CD4-positive, CD25-positive, alpha-beta regulatory T cell (primary cell): ENCODE measurements around the gene CNKSR1. TPM values are rescaled to one million over a fixed set of nuclear protein-coding genes. Genes with fewer than 3 reads are reported as not detected.

ENCODE experiments used
- ATAC-seq, 2 donors: fragments of 150-1000 bp; cut with Tn5 transposase; one replicate each; pipeline ENCODE4 v1.10.0; 2021; ENCODE audit warnings: low read depth in 2 of 2, moderate number of reproducible peaks in 2 of 2, moderate library complexity in 1 of 2
- DNase-seq, 3 donors: peaks; one replicate each; pipeline versions ENCODE4 v3.0.0 to v3.0.0-alpha.2; 2012 to 2022; ENCODE audit warnings: mixed read lengths in 1 of 3
- H3K27ac ChIP-seq: one replicate; pipeline ENCODE4 v1.7.0; 2013; ENCODE audit warnings: mild to moderate bottlenecking, low read length; ENCODE audit not compliant: insufficient read depth, poor library complexity, severe bottlenecking
- H3K27me3 ChIP-seq: one replicate; pipeline ENCODE4 v1.7.0; 2013; ENCODE audit warnings: low read length; ENCODE audit not compliant: control insufficient read depth, insufficient read depth
- H3K36me3 ChIP-seq: one replicate; pipeline ENCODE4 v1.7.0; 2013; ENCODE audit warnings: mild to moderate bottlenecking, low read length, moderate library complexity; ENCODE audit not compliant: control insufficient read depth, insufficient read depth
- H3K4me1 ChIP-seq: 2 replicates; pipeline ENCODE4 v1.7.0; 2013; ENCODE audit warnings: mild to moderate bottlenecking, low read length; ENCODE audit not compliant: insufficient read depth, control insufficient read depth, poor library complexity, severe bottlenecking
- H3K4me3 ChIP-seq: one replicate; pipeline ENCODE4 v1.7.0; 2013; ENCODE audit warnings: low read depth, mild to moderate bottlenecking, low read length, moderate library complexity
- H3K9me3 ChIP-seq, 2 experiments: 1 replicate in 1 of 2; 2 replicates in 1 of 2; pipeline ENCODE4 v1.7.0; 2013; ENCODE audit warnings: low read length in 2 of 2, mild to moderate bottlenecking in 1 of 2, moderate library complexity in 1 of 2; ENCODE audit not compliant: control insufficient read depth in 2 of 2
- H3K27ac Mint-ChIP-seq, 3 donors: one replicate each; pipeline ENCODE4 v1.8.0; 2020 to 2022; ENCODE audit warnings: mild to moderate bottlenecking in 3 of 3, mixed read lengths in 3 of 3, moderate library complexity in 2 of 3
- H3K27me3 Mint-ChIP-seq: one replicate; pipeline ENCODE4 v1.8.0; 2022; ENCODE audit warnings: mild to moderate bottlenecking, mixed read lengths
- H3K36me3 Mint-ChIP-seq: one replicate; pipeline ENCODE4 v1.8.0; 2020; ENCODE audit warnings: mixed read lengths
- H3K4me1 Mint-ChIP-seq, 4 donors: one replicate each; pipeline ENCODE4 v1.8.0; 2020 to 2022; ENCODE audit warnings: mixed read lengths in 4 of 4, mild to moderate bottlenecking in 1 of 4
- H3K4me3 Mint-ChIP-seq, 4 donors: one replicate each; pipeline ENCODE4 v1.8.0; 2020 to 2022; ENCODE audit warnings: mild to moderate bottlenecking in 4 of 4, mixed read lengths in 4 of 4, moderate library complexity in 3 of 4
- H3K9me3 Mint-ChIP-seq, 7 donors: one replicate each; pipeline ENCODE4 v1.8.0; 2020 to 2022; ENCODE audit warnings: mixed read lengths in 7 of 7, mild to moderate bottlenecking in 3 of 7, moderate library complexity in 2 of 7
- polyA plus RNA-seq, 4 donors: library from polyadenylated mRNA; unstranded; fragments of 300-500 nt; fragmentation: Illumina TruSeq; gene quantifications; one replicate each; pipeline ENCODE4 v1.2.3, GENCODE V29; 2021
- total RNA-seq: library from RNA; stranded (reverse); gene quantifications from one replicate; pipeline ENCODE4 v1.2.3, GENCODE V29; 2022

CNKSR1 gene
- total and polyA plus RNA-seq, 5 donors from 2014 or later: 0.53 to 7.0 (median 2.3) TPM

DNA sequence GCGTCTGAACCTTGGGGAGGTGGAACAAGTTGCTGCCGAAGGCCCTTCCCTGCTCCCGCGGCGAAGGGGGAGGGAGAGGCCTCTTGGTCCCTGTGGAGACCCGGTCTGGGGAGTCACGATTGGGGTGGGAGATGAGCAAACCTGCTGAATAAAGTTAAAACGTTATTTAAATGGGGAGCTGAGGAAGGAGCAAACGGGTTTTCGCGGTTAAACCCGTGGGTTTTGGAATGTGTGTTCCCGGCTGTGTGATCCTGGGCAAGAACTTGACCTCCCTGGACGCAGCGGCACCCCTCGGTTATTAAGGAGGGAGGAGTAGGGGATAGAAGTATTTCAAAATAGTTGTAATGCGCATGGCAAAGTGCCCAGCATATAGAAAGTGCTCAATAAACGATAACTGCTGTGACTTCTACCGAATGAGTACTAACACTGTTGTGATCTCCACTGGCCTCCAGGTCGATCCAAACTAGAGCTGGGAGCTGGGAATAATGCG, 15.0 kb upstream of the CNKSR1 start:
- H3K4me1 ChIP-seq: peaks cover 26% of the 10 kb centered on the region
- Mint-ChIP-seq H3K27ac (no peak overlapping the region), H3K36me3 (no peaks in the 10 kb centered on the region), H3K4me1 (peaks cover 0 to 23% (median 7%) of the 10 kb centered on the region in 4 donors), H3K27me3 (peaks cover 46% of the 10 kb centered on the region), H3K9me3 (no peaks in the 10 kb centered on the region), H3K4me3 (peak overlapping the region in 3 of 4 donors; percentile 66 to 76 (median 72))
- ATAC-seq (no peak), DNase-seq (no peak)
- H3K4me3 ChIP-seq: no peak overlapping the region
- no peaks in the 10 kb centered on the region for H3K36me3 ChIP-seq
- peaks cover 10% of the 10 kb centered on the region for H3K27me3 ChIP-seq
- H3K27ac ChIP-seq: no peak overlapping the region
- no peaks in the 10 kb centered on the region for H3K9me3 ChIP-seq

DNA sequence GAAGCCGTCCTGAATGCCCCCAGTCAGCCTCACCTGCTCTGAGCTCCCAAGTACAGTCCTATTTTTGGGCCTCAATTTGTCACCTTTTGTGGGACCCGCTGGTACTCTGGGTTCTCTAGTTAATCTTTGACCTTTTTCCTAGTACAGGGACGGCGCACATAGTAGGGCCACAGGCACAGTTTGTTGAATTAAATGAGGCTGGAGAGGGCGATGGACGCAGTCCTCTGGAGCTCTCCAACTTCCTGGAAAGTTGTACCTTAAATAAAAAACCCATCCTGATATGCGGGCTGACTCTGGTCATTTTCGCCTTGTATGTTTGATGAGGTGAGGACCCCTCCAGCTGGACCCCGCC, 13.6 kb upstream of the CNKSR1 start:
- Histone ChIP-seq H3K27me3 (peaks cover 10% of the 10 kb centered on the region), H3K27ac (no peak overlapping the region)

DNA sequence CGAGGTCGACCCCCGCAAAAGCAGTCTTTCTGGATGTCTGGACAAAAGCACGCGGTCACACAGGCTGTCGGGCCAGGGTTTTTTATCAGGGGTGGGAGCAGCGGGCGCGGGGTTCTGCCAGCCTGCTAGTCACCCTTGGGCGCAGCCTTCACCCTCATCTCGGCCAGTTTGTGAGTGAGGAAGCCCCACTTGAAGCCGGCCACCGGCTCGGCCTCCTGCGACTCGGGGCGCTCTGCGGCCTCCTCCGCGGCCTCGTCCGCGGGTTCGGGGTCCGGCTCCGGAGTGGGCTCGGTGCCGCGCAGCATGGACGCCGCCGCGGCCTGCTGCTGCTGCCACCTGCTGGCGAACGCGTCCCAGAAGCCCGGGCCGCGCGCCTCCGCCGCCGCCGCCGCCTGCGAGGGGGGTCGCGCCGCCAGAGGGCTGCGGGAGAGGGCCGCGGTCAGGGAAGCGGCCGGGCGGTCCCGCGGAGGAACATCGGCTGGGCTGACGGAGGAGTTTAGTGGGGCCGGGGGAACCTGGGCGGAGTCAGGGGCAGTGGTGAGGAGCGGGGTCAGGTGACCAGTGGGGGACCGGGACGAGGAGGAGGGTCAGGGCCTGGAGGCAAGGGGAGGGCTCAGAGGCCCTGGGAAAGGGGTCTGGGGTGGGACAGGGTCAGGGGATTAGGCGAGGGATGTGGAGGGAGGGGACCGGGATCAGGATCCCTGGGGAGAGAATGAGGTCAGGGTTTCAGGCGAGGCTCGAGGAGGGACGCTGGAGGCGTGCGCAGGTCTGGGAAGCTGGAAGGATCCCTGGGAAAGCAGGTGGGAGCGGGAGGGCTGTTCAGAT, 13.0 kb upstream of the CNKSR1 start:
- H3K4me3 ChIP-seq: no peak overlapping the region
- H3K4me1 Mint-ChIP-seq: peaks cover 0 to 28% (median 7%) of the 10 kb centered on the region in 4 donors
- H3K4me1 ChIP-seq: peaks cover 26% of the 10 kb centered on the region
- no peaks in the 10 kb centered on the region for H3K9me3 Mint-ChIP-seq
- peak overlapping the region; percentile 58 to 69 (median 60) for H3K4me3 Mint-ChIP-seq
- no peaks in the 10 kb centered on the region for H3K9me3 ChIP-seq
- DNase-seq: peak; percentile 32 to 59 (median 44)
- peaks cover 10% of the 10 kb centered on the region for H3K27me3 ChIP-seq
- peaks cover 37% of the 10 kb centered on the region for H3K27me3 Mint-ChIP-seq
- peak; percentile 61 to 65 for ATAC-seq
- H3K27ac ChIP-seq: no peak overlapping the region
- no peak overlapping the region for H3K27ac Mint-ChIP-seq
- no peaks in the 10 kb centered on the region for H3K36me3 ChIP-seq
- no peaks in the 10 kb centered on the region for H3K36me3 Mint-ChIP-seq

More for the DNA sequence above, 13.6 kb upstream of the CNKSR1 start:
- Histone ChIP-seq H3K4me1 (peaks cover 26% of the 10 kb centered on the region), H3K9me3 (no peaks in the 10 kb centered on the region), H3K36me3 (no peaks in the 10 kb centered on the region), H3K4me3 (no peak overlapping the region)
- Mint-ChIP-seq H3K4me1 (peaks cover 0 to 27% (median 7%) of the 10 kb centered on the region in 4 donors), H3K36me3 (no peaks in the 10 kb centered on the region), H3K27ac (no peak overlapping the region), H3K27me3 (peaks cover 39% of the 10 kb centered on the region), H3K4me3 (peak overlapping the region; percentile 46 to 69 (median 62)), H3K9me3 (no peaks in the 10 kb centered on the region)
- DNase-seq (no peak), ATAC-seq (no peak)

DNA sequence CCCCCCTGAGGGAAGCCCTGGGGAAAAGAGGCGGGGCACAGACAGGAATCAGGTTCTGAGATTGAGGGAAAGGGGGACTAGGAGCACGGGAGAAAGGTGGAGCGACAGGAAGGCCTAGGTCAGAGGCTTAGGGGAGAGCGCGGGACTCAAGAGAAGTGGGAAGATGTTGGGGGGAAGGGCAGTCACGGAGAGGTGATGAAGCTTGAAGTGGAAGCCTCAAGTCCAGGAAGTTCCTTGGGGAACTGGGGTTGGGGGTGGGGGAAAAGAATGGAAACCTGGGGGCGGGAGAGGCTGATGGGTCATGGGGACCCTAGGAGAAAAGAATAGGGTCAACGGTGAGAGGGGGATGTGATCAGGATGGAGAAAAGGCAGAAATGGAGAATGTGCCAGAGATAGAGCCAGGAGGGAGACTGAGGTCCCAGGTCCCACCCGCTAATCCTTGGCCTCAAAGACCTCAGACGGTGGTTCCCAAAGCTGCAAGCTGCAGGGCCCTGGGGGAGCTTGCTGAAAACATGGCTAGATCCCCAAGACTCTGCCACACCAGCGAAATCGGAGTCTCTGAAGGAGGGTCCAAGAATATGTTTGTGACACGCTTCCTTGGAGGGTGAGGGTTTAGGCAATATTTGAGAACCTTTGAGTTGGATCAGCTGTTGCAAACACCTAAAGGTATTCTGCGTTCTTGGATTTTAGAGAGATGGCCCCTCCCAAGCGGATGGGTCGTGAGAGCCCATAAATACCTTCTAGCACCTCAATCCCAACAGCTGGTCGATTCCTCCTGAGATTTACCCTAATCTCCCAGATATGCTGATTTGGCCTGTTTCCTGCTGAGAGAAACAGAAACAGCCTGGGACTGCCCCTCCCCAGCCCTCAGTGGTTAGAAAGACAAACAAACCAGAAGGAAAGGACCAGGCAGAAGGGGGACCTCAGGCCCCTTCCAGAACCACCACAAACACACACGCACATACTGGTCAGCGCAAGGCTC, 12.1 kb upstream of the CNKSR1 start:
- Mint-ChIP-seq H3K4me1 (peaks cover 0 to 30% (median 7%) of the 10 kb centered on the region in 4 donors), H3K27ac (peak overlapping the region in 1 of 3 donors; percentile 81), H3K27me3 (peaks cover 31% of the 10 kb centered on the region), H3K4me3 (peak overlapping the region in 3 of 4 donors; percentile 10 to 62 (median 26)), H3K36me3 (no peaks in the 10 kb centered on the region), H3K9me3 (no peaks in the 10 kb centered on the region)
- H3K36me3 ChIP-seq: no peaks in the 10 kb centered on the region
- DNase-seq (no peak), ATAC-seq (no peak)
- H3K27me3 ChIP-seq: peaks cover 10% of the 10 kb centered on the region
- no peak overlapping the region for H3K4me3 ChIP-seq
- H3K4me1 ChIP-seq: peaks cover 33% of the 10 kb centered on the region
- H3K27ac ChIP-seq: no peak overlapping the region
- no peaks in the 10 kb centered on the region for H3K9me3 ChIP-seq

DNA sequence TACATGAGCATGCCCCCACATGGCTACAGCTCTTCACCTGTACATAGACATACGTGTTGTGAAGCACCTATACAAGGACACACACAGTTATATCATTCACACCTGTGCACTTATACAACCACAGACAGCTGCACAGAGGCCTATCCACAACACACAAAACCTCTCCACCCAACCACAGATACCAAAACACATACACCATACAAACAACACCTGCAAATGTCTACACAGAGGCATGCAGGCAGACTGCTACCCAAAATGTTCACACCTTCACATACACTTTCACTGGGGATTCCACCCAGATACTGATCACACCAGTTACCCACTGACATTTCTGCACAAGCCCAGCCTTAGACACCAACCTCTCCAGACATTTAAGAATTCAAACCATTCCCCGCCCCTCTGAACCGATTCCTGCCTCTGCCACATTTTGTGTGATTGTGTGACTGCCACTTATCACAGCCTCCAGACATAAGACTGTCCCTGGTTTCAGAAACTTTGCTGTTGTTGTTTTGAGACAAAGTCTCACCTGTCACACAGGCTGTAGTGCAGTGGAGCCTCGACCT, 10.5 kb upstream of the CNKSR1 start:
- ATAC-seq (no peak), DNase-seq (peak in 1 of 3 donors; percentile 39)
- Histone ChIP-seq H3K27me3 (peaks cover 7% of the 10 kb centered on the region), H3K27ac (no peak overlapping the region), H3K4me1 (peaks cover 40% of the 10 kb centered on the region), H3K36me3 (no peaks in the 10 kb centered on the region), H3K4me3 (no peak overlapping the region), H3K9me3 (no peaks in the 10 kb centered on the region)
- Mint-ChIP-seq H3K9me3 (no peaks in the 10 kb centered on the region), H3K4me3 (peak overlapping the region; percentile 3 to 89 (median 34)), H3K27me3 (peaks cover 18% of the 10 kb centered on the region), H3K4me1 (peaks cover 0 to 42% (median 12%) of the 10 kb centered on the region in 4 donors), H3K36me3 (no peaks in the 10 kb centered on the region), H3K27ac (peak overlapping the region in 1 of 3 donors; percentile 27)

DNA sequence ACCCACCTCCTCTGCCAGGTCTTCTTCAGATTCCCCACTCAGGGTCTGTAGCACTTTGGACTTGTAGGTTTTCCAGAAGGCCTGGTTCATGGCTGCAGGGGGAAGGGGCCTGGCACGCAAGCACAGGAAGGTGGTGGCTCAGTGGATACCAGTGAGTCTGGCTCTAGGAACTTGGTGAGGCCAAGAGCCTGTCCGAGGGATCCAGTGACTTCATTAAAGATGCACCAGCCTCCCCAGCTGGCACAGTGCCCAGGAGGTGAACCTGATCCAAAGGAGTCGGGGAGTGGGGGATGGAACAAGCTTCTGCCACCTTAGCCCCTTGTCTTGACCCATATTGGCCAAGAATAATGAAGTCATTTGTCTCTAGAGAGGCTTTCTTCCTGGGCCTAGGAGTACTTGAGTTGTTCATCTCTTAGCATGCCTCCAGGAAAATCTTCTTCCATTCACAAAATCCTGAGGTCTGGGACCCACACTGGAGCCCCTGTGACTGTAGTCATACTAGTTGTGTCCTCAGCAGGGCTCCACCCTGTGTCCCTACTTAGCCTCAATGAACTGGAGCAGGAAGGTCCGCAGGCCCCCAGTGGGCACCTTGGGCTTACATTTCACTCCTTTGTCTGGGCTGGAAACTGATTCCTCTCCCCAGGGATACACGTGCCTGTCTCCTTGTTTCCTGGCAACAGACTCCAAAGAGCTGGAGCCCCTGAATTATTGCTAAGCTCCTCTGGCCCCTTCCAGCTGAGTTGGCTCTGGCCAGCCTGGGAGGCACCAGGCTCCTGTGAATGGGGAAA, 8.7 kb upstream of the CNKSR1 start, which contains the start of gene C1orf232:
TSS of gene C1orf232 (minus strand) at position 554 of the 788 bp plus-strand sequence. CDS start at position 90, 464 bp downstream.
- Mint-ChIP-seq H3K9me3 (no peaks in the 10 kb centered on the region), H3K27ac (peak within 1 kb of the TSS; percentile 87 to 93 (median 89)), H3K36me3 (no peaks in the 10 kb centered on the region), H3K27me3 (peaks cover 3% of the 10 kb centered on the region), H3K4me1 (peaks cover 0 to 35% (median 9%) of the 10 kb centered on the region in 4 donors), H3K4me3 (peak within 1 kb of the TSS; percentile 88 to 91 (median 89))
- Histone ChIP-seq H3K4me1 (peaks cover 30% of the 10 kb centered on the region), H3K36me3 (no peaks in the 10 kb centered on the region), H3K27me3 (peaks cover under 1% of the 10 kb centered on the region), H3K4me3 (peak within 1 kb of the TSS; percentile 26), H3K27ac (peak within 1 kb of the TSS; percentile 75), H3K9me3 (no peaks in the 10 kb centered on the region)
- no peak for ATAC-seq
- DNase-seq: no peak
